IMR-90 (cell line): ENCODE measurements around the gene GMNN. TPM values are rescaled to one million over a fixed set of nuclear protein-coding genes. Genes with fewer than 3 reads are reported as not detected.

ENCODE experiments used
- ATAC-seq: fragments of 200-7000 bp; cut with Tn5 transposase; 2 replicates; pipeline ENCODE4 v1.9.1; 2020; ENCODE audit warnings: low read depth, mild to moderate bottlenecking, moderate library complexity
- Bru-seq: library from RNA; stranded (reverse); fragments of 400-500 nt; gene quantifications from one replicate; lab custom pipeline; 2021; lab: Mats Ljungman, UMichigan
- BruChase-seq, 2 experiments: library from RNA; stranded (reverse); fragments of 400-500 nt; gene quantifications; one replicate each; lab custom pipeline; 2021; lab: Mats Ljungman, UMichigan
- BruUV-seq: library from RNA; stranded (reverse); fragments of 400-500 nt; replicated peaks from 2 replicates; lab custom pipeline; 2021; lab: Mats Ljungman, UMichigan
- CTCF ChIA-PET: fragments of 300-600 bp; formaldehyde crosslinking; extraction: SDS; loops from one replicate; lab custom pipeline; 2021; ENCODE audit warnings: antibody characterized with exemption; lab: Yijun Ruan, JAX
- POLR2A ChIA-PET: fragments of 300-600 bp; sonication (Branson Sonifier 250); formaldehyde crosslinking; loops from one replicate; lab custom pipeline; 2022; ENCODE audit warnings: antibody characterized with exemption; ENCODE audit not compliant: unreplicated experiment; lab: Charles Lee
- DNase-seq: peaks from one replicate; pipeline ENCODE4 v3.0.0; 2013
- H2AFZ ChIP-seq: replicated peaks from 2 replicates; pipeline ENCODE3; 2013; ENCODE audit warnings: low read length, mild to moderate bottlenecking; ENCODE audit not compliant: poor library complexity
- H2AK5ac ChIP-seq: 2 replicates; pipeline ENCODE4 v1.6.1; 2013; ENCODE audit warnings: low read depth, low read length, inconsistent platforms
- H2AK9ac ChIP-seq: replicated peaks from 2 replicates; pipeline ENCODE3; 2013; ENCODE audit warnings: mild to moderate bottlenecking, low read depth, low read length, moderate library complexity; ENCODE audit not compliant: poor library complexity
- H2BK120ac ChIP-seq: 2 replicates; pipeline ENCODE4 v1.6.1; 2013; ENCODE audit warnings: low read depth, low read length, inconsistent platforms
- H2BK15ac ChIP-seq: 3 replicates; pipeline ENCODE4 v1.6.1; 2013; ENCODE audit warnings: low read depth, low read length, inconsistent platforms
- H2BK20ac ChIP-seq: 2 replicates; pipeline ENCODE4 v1.6.1; 2013; ENCODE audit warnings: low read depth, mild to moderate bottlenecking, inconsistent platforms, low read length, moderate library complexity
- H2BK5ac ChIP-seq: 2 replicates; pipeline ENCODE4 v1.6.1; 2013; ENCODE audit warnings: mild to moderate bottlenecking, low read depth, low read length, inconsistent platforms; ENCODE audit not compliant: poor library complexity, severe bottlenecking
- H3K14ac ChIP-seq: replicated peaks from 2 replicates; pipeline ENCODE4 v1.6.1; 2013; ENCODE audit warnings: low read depth, low read length, inconsistent platforms
- H3K18ac ChIP-seq: 2 replicates; pipeline ENCODE4 v1.6.1; 2013; ENCODE audit warnings: low read depth, low read length, control low read depth
- H3K23ac ChIP-seq: 2 replicates; pipeline ENCODE4 v1.6.1; 2013; ENCODE audit warnings: low read depth, low read length, inconsistent platforms
- H3K27ac ChIP-seq: 2 replicates; pipeline ENCODE4 v1.5.1; 2013; ENCODE audit warnings: mild to moderate bottlenecking, control low read depth, low read length; ENCODE audit not compliant: insufficient read depth
- H3K27me3 ChIP-seq: 2 replicates; pipeline ENCODE4 v1.6.1; 2013; ENCODE audit warnings: low read length; ENCODE audit not compliant: control insufficient read depth, insufficient read depth
- H3K36me3 ChIP-seq: 2 replicates; pipeline ENCODE4 v1.6.1; 2013; ENCODE audit warnings: low read length, mixed read lengths; ENCODE audit not compliant: control insufficient read depth, insufficient read depth
- H3K4ac ChIP-seq: 2 replicates; pipeline ENCODE4 v1.6.1; 2013; ENCODE audit warnings: low read depth, low read length, inconsistent platforms
- H3K4me1 ChIP-seq: 2 replicates; pipeline ENCODE4 v1.6.1; 2013; ENCODE audit warnings: low read length, mixed read lengths; ENCODE audit not compliant: control insufficient read depth, insufficient read depth
- H3K4me2 ChIP-seq: 2 replicates; pipeline ENCODE4 v1.6.1; 2013; ENCODE audit warnings: low read depth, mild to moderate bottlenecking, control low read depth, low read length, moderate library complexity
- H3K4me3 ChIP-seq: 2 replicates; pipeline ENCODE4 v1.5.1; 2013; ENCODE audit warnings: low read depth, mild to moderate bottlenecking, control low read depth, low read length, moderate library complexity; ENCODE audit not compliant: insufficient read depth
- H3K56ac ChIP-seq: 2 replicates; pipeline ENCODE4 v1.6.1; 2013; ENCODE audit warnings: low read length, inconsistent platforms; ENCODE audit not compliant: insufficient read depth; ENCODE audit errors: extremely low read depth
- H3K79me1 ChIP-seq, 2 experiments: 2 replicates each; pipeline ENCODE4 v1.6.1; 2013; ENCODE audit warnings: low read length in 2 of 2, inconsistent platforms in 1 of 2, low read depth in 1 of 2
- H3K9ac ChIP-seq: 2 replicates; pipeline ENCODE4 v1.6.1; 2013; ENCODE audit warnings: low read depth, low read length, control low read depth
- H3K9me1 ChIP-seq: 2 replicates; pipeline ENCODE4 v1.6.1; 2013; ENCODE audit warnings: low read length, inconsistent platforms; ENCODE audit not compliant: insufficient read depth
- H3K9me3 ChIP-seq: 2 replicates; pipeline ENCODE4 v1.6.1; 2013; ENCODE audit warnings: low read length; ENCODE audit not compliant: control insufficient read depth, insufficient read depth
- H4K20me1 ChIP-seq: 2 replicates; pipeline ENCODE4 v1.6.1; 2013; ENCODE audit warnings: low read length, inconsistent platforms; ENCODE audit not compliant: insufficient read depth
- H4K5ac ChIP-seq: 2 replicates; pipeline ENCODE4 v1.6.1; 2013; ENCODE audit warnings: mild to moderate bottlenecking, low read depth, low read length, control low read depth
- H4K8ac ChIP-seq, 2 experiments: 2 replicates each; pipeline ENCODE4 v1.6.1; 2013; ENCODE audit warnings: low read depth in 2 of 2, low read length in 2 of 2, control low read depth in 1 of 2, inconsistent platforms in 1 of 2
- H4K91ac ChIP-seq: 2 replicates; pipeline ENCODE4 v1.6.1; 2013; ENCODE audit warnings: low read depth, low read length, inconsistent platforms; ENCODE audit not compliant: insufficient read depth
- BHLHE40 ChIP-seq: fragments of 150-350 bp; IDR thresholded peaks from 2 replicates; pipeline ENCODE4 v1.6.1; 2016; ENCODE audit warnings: mild to moderate bottlenecking, low read depth, low read length
- CEBPB ChIP-seq: IDR thresholded peaks from 2 replicates; pipeline ENCODE4 v1.6.1; 2012; ENCODE audit warnings: low read depth, low read length, improper control_type of control experiment
- FOS ChIP-seq: fragments of 150-350 bp; IDR thresholded peaks from 2 replicates; pipeline ENCODE4 v1.6.1; 2016; ENCODE audit warnings: low read depth, low read length
- MAZ ChIP-seq: IDR thresholded peaks from 2 replicates; pipeline ENCODE4 v1.6.1; 2012; ENCODE audit warnings: low read depth, mild to moderate bottlenecking, low read length, improper control_type of control experiment, moderate library complexity, borderline replicate concordance
- POLR2A ChIP-seq: IDR thresholded peaks from 2 replicates; pipeline ENCODE4 v1.6.1; 2012; ENCODE audit warnings: mild to moderate bottlenecking, low read depth, low read length
- WGBS, 2 experiments: methylation state at CpG; one replicate each; pipeline versions ENCODE4 v1.1.5 to v1.1.7; 2013; ENCODE audit warnings: missing lambda C conversion rate in 2 of 2; ENCODE audit not compliant: insufficient read length in 1 of 2; ENCODE audit errors: extremely low coverage in 2 of 2; 5-methylcytosine and 5-hydroxymethylcytosine counted together
- dilution Hi-C: fragments of 300-500 bp; cut with HindIII; formaldehyde crosslinking; loops from one replicate; pipeline ENCODE4 v1.14.3; 2018; ENCODE audit warnings: low sequenced_read_pairs; ENCODE audit not compliant: unreplicated experiment
- in situ Hi-C: fragments of 300-500 bp; cut with MboI; formaldehyde crosslinking; loops from 3 replicates; pipeline ENCODE4 v1.14.3; 2019; ENCODE audit warnings: low sequenced_read_pairs, inconsistent platforms, mixed read lengths
- intact Hi-C: fragments of 100-400 bp; cut with micrococcal nuclease; formaldehyde crosslinking; loops from 2 replicates; pipeline ENCODE4 v1.10.0; 2022
- long read RNA-seq: library from polyadenylated mRNA; unstranded; transcript quantifications from one replicate; pipeline ENCODE4 v2.0.0, GENCODE V29; 2021; ENCODE audit not compliant: unreplicated experiment
- polyA plus RNA-seq, 3 experiments: library from polyadenylated mRNA; depleted of rRNA; stranded (reverse); fragments of >200 nt; gene quantifications; 2 replicates each; pipeline ENCODE4 v1.2.3, GENCODE V29; 2012; ENCODE audit warnings: low replicate concordance in 1 of 3
- total RNA-seq: library from RNA; depleted of rRNA; stranded (reverse); fragments of >200 nt; gene quantifications from 2 replicates; pipeline ENCODE4 v1.2.3, GENCODE V29; 2012; rRNA removed
- TF ChIP-seq, protein P1 (sequence below): fragments of 150-350 bp; IDR thresholded peaks from 2 replicates; pipeline ENCODE4 v1.6.1; 2017; ENCODE audit warnings: mild to moderate bottlenecking, antibody characterized with exemption, low read length, low read depth

GMNN gene
- total RNA-seq (19.7 and 33.1 TPM in 2 replicates), polyA plus RNA-seq (2012; rRNA removed) (21.1 and 22.2 TPM in 2 replicates), Bru-seq, nascent RNA (percentile 71 among the genes with signal in this experiment), BruChase-seq, experiment 1, labeled RNA remaining after a 6-hour chase (percentile 61 among the genes with signal in this experiment), BruChase-seq, experiment 2, labeled RNA remaining after a 2-hour chase (percentile 61 among the genes with signal in this experiment)
- 9.6 and 10.8 TPM in 2 replicates for polyA plus RNA-seq (2012; cell fraction: cytosol; rRNA removed)
- 7.2 and 11.2 TPM in 2 replicates for polyA plus RNA-seq (2012; cell fraction: nucleus; rRNA removed; ENCODE audit: low replicate concordance)
- long read RNA-seq, transcript GMNN-201 (7 exons, 1,262 nt) = major isoform, 9 of 17 reads
- long read RNA-seq, partial matches to known transcripts = 3 of 17 reads
- long read RNA-seq, other reads (novel, unspliced or antisense) = 1 of 17 reads

- dilution Hi-C loops = no loop called here
- CTCF ChIA-PET = no interaction called here
Measured at GRCh38 chr6:24774696-24775519, at the start of gene GMNN. Gene GMNN (plus strand): TSS chr6:24774937. CDS start chr6:24777247, 2,310 bp downstream.

More at GRCh38 chr6:24774696-24775519, at the start of gene GMNN:
- Histone ChIP-seq H2BK15ac (peak within 1 kb of the TSS; percentile 13; the same call in 1 of the 3 replicates), H4K20me1 (peaks cover 11% of the 10 kb centered on the region), H3K36me3 (no peaks in the 10 kb centered on the region), H3K27ac (peak within 1 kb of the TSS; percentile 83), H2AFZ (peak within 1 kb of the TSS; percentile 92), H3K27me3 (no peaks in the 10 kb centered on the region), H3K4me3 (peak within 1 kb of the TSS; percentile 87), H3K23ac (peak within 1 kb of the TSS; percentile 86), H2BK20ac (no peak within 1 kb of the TSS), H2BK5ac (peak within 1 kb of the TSS; percentile 71), H2AK5ac (peak within 1 kb of the TSS; percentile 55), H4K8ac (peak within 1 kb of the TSS; percentile 80 to 99), H2BK120ac (0 out of 2 replicates have a peak within 1 kb of the TSS, but pooled peaks have one; percentile 28), H3K4me1 (peaks cover 8% of the 10 kb centered on the region), H2AK9ac (peak within 1 kb of the TSS; percentile 83), H3K18ac (peak within 1 kb of the TSS; percentile 12), H3K9ac (peak within 1 kb of the TSS; percentile 92), H4K5ac (peak within 1 kb of the TSS; percentile 55; the same call in 1 of the 2 replicates), H3K56ac (peak within 1 kb of the TSS; percentile 65), H3K9me1 (no peaks in the 10 kb centered on the region), H3K14ac (peak within 1 kb of the TSS; percentile 80), H3K4ac (peak within 1 kb of the TSS; percentile 89), H3K79me1 (peaks cover 8 to 9% of the 10 kb centered on the region in 2 experiments; a peak in 1 of 4 replicates), H3K9me3 (no peaks in the 10 kb centered on the region), H3K4me2 (peak within 1 kb of the TSS; percentile 92), H4K91ac (peak within 1 kb of the TSS; percentile 80; the same call in 1 of the 2 replicates)
- ATAC-seq = peak; percentile 93
- peak; percentile 89 for DNase-seq
- 0% methylated on average over 20 of the region's 75 CpGs; no CpG with 5 or more reads in 1 of the 2 experiments for WGBS, 2 experiments
- intact Hi-C loops = loop anchor here (2.0 to 5.0 kb wide), 4 partner anchors 54 to 296 kb away; no protein-coding TSS in a partner anchor
- POLR2A ChIA-PET = no interaction called here
- in situ Hi-C loops = no loop called here
- 0 out of 2 replicates have a peak, but pooled peaks have one; percentile 38 for TF ChIP-seq MAZ
- TF ChIP-seq FOS = no peak
- no peak for TF ChIP-seq CEBPB
- TF ChIP-seq, protein P1, sequence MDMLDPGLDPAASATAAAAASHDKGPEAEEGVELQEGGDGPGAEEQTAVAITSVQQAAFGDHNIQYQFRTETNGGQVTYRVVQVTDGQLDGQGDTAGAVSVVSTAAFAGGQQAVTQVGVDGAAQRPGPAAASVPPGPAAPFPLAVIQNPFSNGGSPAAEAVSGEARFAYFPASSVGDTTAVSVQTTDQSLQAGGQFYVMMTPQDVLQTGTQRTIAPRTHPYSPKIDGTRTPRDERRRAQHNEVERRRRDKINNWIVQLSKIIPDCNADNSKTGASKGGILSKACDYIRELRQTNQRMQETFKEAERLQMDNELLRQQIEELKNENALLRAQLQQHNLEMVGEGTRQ = peak; percentile 92
- TF ChIP-seq BHLHE40 = peak; percentile 26; the same call in 1 of the 2 replicates
- peak; percentile 73; the same call in 1 of the 2 replicates for TF ChIP-seq POLR2A
- BruUV-seq = no TSS peak
